ENCODE results near the gene DIAPH2.
A peak's percentile ranks its signal among the peaks of the same experiment; 100 is the strongest.
"Not testable (repeated sequence)": the region's sequence is repeated elsewhere in the genome, so short reads cannot be mapped to it uniquely, and the experiment has no call there.

DIAPH2 gene

GRCh38 chrX:96719161-96719875 is 34.7 kb downstream of the DIAPH2 start:
- DNase-seq: no peak

GRCh38 chrX:96721354-96721753 is 36.7 kb downstream of the DIAPH2 start:
- no peak for DNase-seq

GRCh38 chrX:96722781-96723180 is 38.1 kb downstream of the DIAPH2 start:
- DNase-seq: no peak

- DNase-seq: no peak
These were observed 44.4 kb downstream of the DIAPH2 start for GRCh38 chrX:96729053-96729452.

GRCh38 chrX:96729868-96730643 is 45.4 kb downstream of the DIAPH2 start:
- no peak for DNase-seq

GRCh38 chrX:96731000-96731399 is 46.4 kb downstream of the DIAPH2 start:
- DNase-seq: not testable (repeated sequence)

DNA sequence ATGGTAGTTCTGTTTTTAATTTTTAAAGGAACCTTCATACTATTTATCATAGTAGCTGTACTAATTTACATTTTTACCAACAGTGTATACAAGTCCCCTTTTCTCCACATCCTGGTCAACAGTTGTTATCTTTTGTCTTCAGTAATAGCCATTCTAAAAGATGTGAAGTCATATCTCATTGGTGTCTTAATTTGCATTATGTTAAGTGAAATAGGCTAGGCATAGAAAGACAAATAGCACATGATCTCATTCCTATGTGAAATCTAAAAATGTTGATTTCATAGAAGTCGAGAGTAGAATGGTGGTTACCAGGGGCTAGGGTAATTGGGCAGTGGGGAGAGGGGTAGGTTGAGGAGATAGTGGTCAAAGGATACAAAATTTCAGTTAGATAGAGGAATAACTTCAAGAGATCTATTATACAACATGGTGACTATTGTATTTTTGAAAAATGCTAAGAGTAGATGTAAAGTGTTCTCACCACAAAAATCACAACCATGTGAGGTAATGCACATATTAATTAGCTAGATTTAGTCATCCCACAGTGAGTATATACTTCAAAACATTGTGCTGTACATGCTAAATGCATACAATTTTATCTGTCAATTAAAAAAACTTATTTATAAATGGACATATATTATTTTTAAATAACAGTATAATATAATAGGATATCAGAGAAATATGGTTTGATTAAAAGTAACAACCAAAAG is 58.9 kb downstream of the DIAPH2 start:
- DNase-seq: no peak

- no peak for DNase-seq
These were observed 68.1 kb downstream of the DIAPH2 start for GRCh38 chrX:96752781-96753180.

GRCh38 chrX:96753230-96753629 is 68.6 kb downstream of the DIAPH2 start:
- DNase-seq: no peak

GRCh38 chrX:96756491-96756890 is 71.8 kb downstream of the DIAPH2 start:
- no peak for DNase-seq

- DNase-seq: no peak
These were observed 76.9 kb downstream of the DIAPH2 start for GRCh38 chrX:96761566-96761965.

- peak; percentile 5 for DNase-seq
These were observed 79.0 kb downstream of the DIAPH2 start for GRCh38 chrX:96763608-96764007.

- DNase-seq: peak; percentile 32
These were observed 80.2 kb downstream of the DIAPH2 start for GRCh38 chrX:96764864-96765263.

GRCh38 chrX:96770315-96770714 is 85.7 kb downstream of the DIAPH2 start:
- DNase-seq: peak; percentile 57

GRCh38 chrX:96771486-96771885 is 86.8 kb downstream of the DIAPH2 start:
- DNase-seq: peak; percentile 14

GRCh38 chrX:96774116-96774515 is 89.5 kb downstream of the DIAPH2 start:
- no peak for DNase-seq

- DNase-seq: no peak
These were observed 92.3 kb downstream of the DIAPH2 start for GRCh38 chrX:96776966-96777365.

- DNase-seq: no peak
These were observed 106.9 kb downstream of the DIAPH2 start for GRCh38 chrX:96791559-96791958.

GRCh38 chrX:96792047-96792446 is 107.4 kb downstream of the DIAPH2 start:
- no peak for DNase-seq

DNA sequence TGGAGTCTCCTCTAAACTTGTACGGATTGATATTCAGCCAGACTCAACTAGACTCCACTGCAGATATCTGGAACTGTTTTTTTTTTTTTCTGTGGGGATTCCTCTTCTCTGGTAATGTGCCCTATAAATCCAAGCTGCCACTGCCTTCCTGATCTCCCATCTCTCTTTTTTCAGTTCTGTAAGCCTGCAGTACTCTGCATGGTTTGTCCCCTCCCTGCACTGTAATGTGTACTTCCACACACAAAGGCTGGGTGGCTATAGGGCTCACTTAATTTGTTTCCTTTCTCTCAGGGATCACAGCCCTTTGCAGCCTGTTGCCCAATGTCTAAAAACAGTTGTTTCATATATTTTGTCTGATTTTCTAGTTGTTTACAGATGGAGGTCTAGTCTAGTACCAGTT is 114.3 kb downstream of the DIAPH2 start:
- no peak for DNase-seq

DNA sequence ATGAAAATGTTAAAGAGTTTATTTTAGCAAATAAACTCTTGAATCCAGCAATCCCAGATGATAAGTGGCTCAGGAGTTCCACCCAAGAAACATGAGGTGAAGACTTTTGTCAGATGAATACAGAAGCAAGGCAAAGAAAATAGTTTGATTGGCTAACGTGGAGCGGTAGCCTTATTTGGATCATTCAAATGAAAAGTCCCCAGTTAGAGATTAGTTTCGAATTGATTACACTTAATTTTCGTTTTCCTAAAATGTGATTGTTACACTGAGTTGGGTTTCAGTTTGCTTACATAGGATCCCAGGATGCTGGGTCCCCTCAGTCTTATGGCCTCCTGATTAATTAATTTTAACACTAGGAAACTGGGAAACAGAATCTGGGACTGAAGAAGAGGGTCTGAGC is 122.7 kb downstream of the DIAPH2 start:
- no peak for DNase-seq

DNA sequence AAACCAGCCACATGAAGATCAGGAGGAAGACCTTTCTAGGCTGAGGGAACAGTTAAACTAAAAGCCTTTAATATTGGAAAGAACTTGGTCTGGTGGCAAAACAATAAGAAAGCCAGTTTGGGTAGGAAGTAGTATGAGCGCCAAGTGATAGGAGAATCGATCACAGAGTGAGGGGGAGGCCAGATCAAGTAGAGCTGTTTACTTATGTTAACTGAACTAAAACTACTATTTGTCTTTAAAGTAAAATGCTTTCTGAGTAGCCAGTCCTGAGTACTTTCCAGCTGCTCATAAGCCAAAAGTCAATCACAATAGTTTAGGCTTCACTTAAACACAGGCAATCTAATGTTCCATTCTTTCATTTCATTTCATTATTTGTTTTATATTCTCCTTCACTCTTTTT is 136.3 kb downstream of the DIAPH2 start:
- DNase-seq: no peak

GRCh38 chrX:96824166-96824565 is 139.5 kb downstream of the DIAPH2 start:
- no peak for DNase-seq

GRCh38 chrX:96833333-96833732 is 148.7 kb downstream of the DIAPH2 start:
- no peak for DNase-seq

Measured in hematopoietic multipotent progenitor cell treated with erythropoietin and hydrocortisone succinate and interleukin-3 and kit ligand, for 6 days (in vitro differentiated cells).